Adrenal gland (tissue), 12 donors: ENCODE data around the gene PPP1R9A. TPM values are rescaled to one million over a fixed set of nuclear protein-coding genes. Genes with fewer than 3 reads are reported as not detected.

ENCODE experiments used
- DNase-seq, 7 donors: peaks; one replicate each; pipeline ENCODE4 v3.0.0-alpha.2; 2019 to 2020
- H3K27ac ChIP-seq, 5 donors: fragments of 200-600 bp; sonication (generic) in 4 of 5; 1 replicate in 3 of 5; 2 replicates in 2 of 5; pipeline versions ENCODE4 v1.5.1 to v1.8.0; 2016 to 2020; ENCODE audit warnings: mild to moderate bottlenecking in 1 of 5
- H3K27me3 ChIP-seq: fragments of 200-600 bp; 2 replicates; pipeline ENCODE4 v1.8.0; 2021
- H3K36me3 ChIP-seq, 2 donors: fragments of 200-600 bp; replicated peaks in 1 of 2; 1 replicate in 1 of 2; 2 replicates in 1 of 2; pipeline versions ENCODE4 v1.5.1 to v1.8.0; 2018 to 2022
- H3K4me1 ChIP-seq, 2 donors: fragments of 200-600 bp; replicated peaks in 1 of 2; 1 replicate in 1 of 2; 2 replicates in 1 of 2; pipeline versions ENCODE4 v1.5.1 to v1.8.0; 2018 to 2021
- H3K4me3 ChIP-seq, 4 donors: fragments of 200-600 bp; sonication (generic) in 3 of 4; one replicate each; pipeline ENCODE4 v1.5.1; 2016 to 2018
- H3K9me3 ChIP-seq, 3 donors: fragments of 200-600 bp; sonication (generic) in 1 of 3; replicated peaks in 1 of 3; 1 replicate in 2 of 3; 2 replicates in 1 of 3; pipeline versions ENCODE4 v1.5.1 to v1.8.0; 2016 to 2021
- CTCF ChIP-seq, 6 experiments: fragments of 450-650 bp in 4 of 6; fragments of 200-600 bp in 2 of 6; sonication (generic) in 1 of 6; IDR thresholded peaks; 1 replicate in 5 of 6; 2 replicates in 1 of 6; pipeline versions ENCODE4 v1.5.1 to v1.8.0; 2016 to 2021; ENCODE audit warnings: antibody characterized with exemption in 6 of 6, mild to moderate bottlenecking in 2 of 6, moderate library complexity in 1 of 6
- POLR2A ChIP-seq, 2 donors: fragments of 450-650 bp; IDR thresholded peaks; one replicate each; pipeline ENCODE4 v1.6.1; 2017; ENCODE audit warnings: antibody characterized with exemption in 2 of 2, mild to moderate bottlenecking in 2 of 2, moderate library complexity in 1 of 2
- WGBS, 4 donors: extraction: QIAGEN DNeasy Blood & Tissue Kit in 2 of 4; methylation state at CpG; one replicate each; pipeline versions ENCODE4 v1.1.5 to v1.1.7; 2013 to 2017; 5-methylcytosine and 5-hydroxymethylcytosine counted together
- intact Hi-C, 2 donors: fragments of 100-400 bp; cut with DNase I; formaldehyde crosslinking; loops; one replicate each; pipeline versions ENCODE4 v1.14.1 to v1.15.0; 2022 to 2023
- polyA plus RNA-seq, 3 donors: library from polyadenylated mRNA; stranded (reverse); fragments of 200-250 nt in 2 of 3; fragments of 350-450 nt in 1 of 3; fragmentation: Illumina TruSeq in 1 of 3; extraction: RNeasy Lipid Tissue Mini Kit (QIAGEN cat#74804) in 1 of 3; gene quantifications; one replicate each; pipeline ENCODE4 v1.2.3, GENCODE V29; 2013 to 2014
- total RNA-seq, 9 donors: library from RNA; depleted of rRNA in 4 of 9; stranded (reverse); fragments of >200 nt in 4 of 9; fragments of 120-200 nt in 1 of 9; fragmentation: NEBNext Ultra II Directional in 1 of 9; extraction: Animal tissue kit (Norgen Biotek cat#: 25700) in 1 of 9; gene quantifications; one replicate each; pipeline versions ENCODE4 v1.1.0 to v1.2.4, GENCODE V29; 2013 to 2023
- donor health status: healthy with polysubstance abuse.
- donor health status: Bipolar disorder and iron deficiency.
- donor health status: DM: yes; HTN: yes; CAD: no.
- donor health status: DM: no; HTN: no; CAD: no.
- donor health status: DM: no; HTN: no; CAD: no.
- donor health status: DM: yes; HTN: yes; CAD: no.

Gene PPP1R9A
- total and polyA plus RNA-seq, 12 donors = 7.2 to 86.0 (median 40.6) TPM

GRCh38 chr7:94893661-94894060 is 13.7 kb upstream of the PPP1R9A start:
- 89 to 94% (median 92%) methylated on average over 6 of the region's 6 CpGs for WGBS, 4 donors
- intact Hi-C loops = no loop called here

DNA sequence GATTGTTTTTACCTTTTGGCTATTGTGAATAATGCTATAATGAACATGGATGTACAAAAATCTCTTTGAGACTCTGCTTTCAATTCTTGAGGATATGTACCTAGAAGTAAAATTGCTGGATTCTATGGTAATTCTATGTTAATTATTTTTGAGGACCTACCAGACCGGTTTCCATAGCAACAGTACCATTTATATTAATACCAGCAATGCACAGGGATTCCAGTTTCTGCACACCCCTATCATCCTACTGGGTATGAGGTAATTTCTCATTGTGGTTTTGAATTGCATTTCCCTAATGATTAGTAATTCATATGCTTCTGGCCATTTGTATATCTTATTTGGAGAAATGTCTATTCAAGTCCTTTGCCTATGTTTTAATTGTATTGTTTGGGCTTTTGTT is 9.9 kb upstream of the PPP1R9A start:
- 90 to 100% (median 93%) methylated on average over 1 of the region's 1 CpG for WGBS, 4 donors
- Histone ChIP-seq H3K4me3 (no peak overlapping the region), H3K27ac (no peak overlapping the region), H3K9me3 (no peaks in the 10 kb centered on the region), H3K36me3 (no peaks in the 10 kb centered on the region), H3K4me1 (no peaks in the 10 kb centered on the region), H3K27me3 (no peaks in the 10 kb centered on the region)
- TF ChIP-seq CTCF (IDR thresholded peaks at IDR 0.05) (no peak), POLR2A (IDR thresholded peaks at IDR 0.05) (no peak)
- DNase-seq = no peak
- intact Hi-C loops = no loop called here

More at GRCh38 chr7:94893661-94894060, 13.7 kb upstream of the PPP1R9A start:
- H3K36me3 ChIP-seq = no peaks in the 10 kb centered on the region
- no peak for DNase-seq
- no peaks in the 10 kb centered on the region for H3K9me3 ChIP-seq
- H3K4me1 ChIP-seq = no peaks in the 10 kb centered on the region
- TF ChIP-seq POLR2A (IDR thresholded peaks at IDR 0.05) (no peak), CTCF (IDR thresholded peaks at IDR 0.05) (no peak)
- no peak overlapping the region for H3K27ac ChIP-seq
- H3K4me3 ChIP-seq = no peak overlapping the region
- H3K27me3 ChIP-seq = no peaks in the 10 kb centered on the region

DNA sequence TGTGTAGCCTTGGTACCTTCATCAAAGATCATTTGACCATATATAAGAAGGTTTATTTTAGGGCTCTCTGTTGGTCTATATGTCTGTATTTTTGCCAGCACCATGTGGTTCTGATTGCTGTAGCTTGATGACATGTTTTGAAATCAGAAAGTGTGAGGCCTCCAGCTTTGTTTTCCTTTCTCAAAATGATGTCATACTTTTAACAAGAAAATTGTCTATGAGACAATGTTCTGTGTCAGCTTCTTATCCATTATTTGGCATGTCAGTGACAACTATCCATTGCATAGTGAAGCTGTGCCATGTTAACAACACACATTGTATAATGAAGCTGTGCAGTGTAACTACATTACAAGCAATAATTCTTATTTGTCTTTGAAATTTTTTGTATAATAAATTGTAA is 9.1 kb upstream of the PPP1R9A start:
- Histone ChIP-seq H3K9me3 (no peaks in the 10 kb centered on the region), H3K27me3 (no peaks in the 10 kb centered on the region), H3K4me3 (no peak overlapping the region), H3K27ac (no peak overlapping the region), H3K4me1 (no peaks in the 10 kb centered on the region), H3K36me3 (no peaks in the 10 kb centered on the region)
- DNase-seq = no peak
- TF ChIP-seq CTCF (IDR thresholded peaks at IDR 0.05) (no peak), POLR2A (IDR thresholded peaks at IDR 0.05) (no peak)
- intact Hi-C loops = no loop called here

DNA sequence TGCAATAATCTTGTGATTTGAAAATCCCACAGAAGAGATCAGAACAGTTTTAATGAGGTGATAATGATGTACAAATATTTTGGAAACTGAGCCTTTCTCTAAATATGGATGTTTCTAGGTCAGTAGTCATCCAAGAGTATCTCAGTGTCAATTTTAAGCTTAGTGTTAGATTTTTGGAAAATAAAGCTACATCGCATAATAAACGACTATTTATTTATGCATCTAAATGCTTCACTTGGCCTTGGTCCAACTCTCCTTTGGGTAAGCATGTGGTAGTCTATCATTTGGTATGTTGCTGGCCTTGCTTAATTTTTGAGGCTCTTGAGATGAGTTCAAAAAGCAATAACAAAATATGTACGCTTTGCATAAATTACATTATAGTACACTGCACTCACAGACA is 5.4 kb upstream of the PPP1R9A start:
- Histone ChIP-seq H3K36me3 (no peaks in the 10 kb centered on the region), H3K4me3 (no peak overlapping the region), H3K27ac (no peak overlapping the region), H3K9me3 (no peaks in the 10 kb centered on the region), H3K27me3 (no peaks in the 10 kb centered on the region), H3K4me1 (peaks cover 0 to 2% of the 10 kb centered on the region in 2 donors)
- DNase-seq = no peak
- TF ChIP-seq POLR2A (IDR thresholded peaks at IDR 0.05) (no peak), CTCF (IDR thresholded peaks at IDR 0.05) (no peak)
- WGBS, 4 donors = 82 to 98% (median 90%) methylated on average over 3 of the region's 3 CpGs
- intact Hi-C loops = loop anchor here in 1 of 2 donors (10.0 kb wide), 1 partner anchor 237 kb away; no protein-coding TSS in a partner anchor
